Endothelial cell of umbilical vein (primary cell): ENCODE results near the gene ZNF460. TPM values are rescaled to one million over a fixed set of nuclear protein-coding genes. Genes with fewer than 3 reads are reported as not detected.

Source experiments
- BruUV-seq: library from RNA; stranded (reverse); fragments of 400-500 nt; replicated peaks from 2 replicates; lab custom pipeline; 2021; lab: Mats Ljungman, UMichigan
- CTCF ChIA-PET: fragments of 300-600, 350-600 bp; sonication (Branson Sonifier 250); formaldehyde crosslinking; loops from one replicate; lab custom pipeline; 2021; ENCODE audit warnings: antibody characterized with exemption, inconsistent platforms; lab: Charles Lee
- POLR2A ChIA-PET: fragments of 300-600, 350-600 bp; sonication (Branson Sonifier 250); formaldehyde crosslinking; loops from one replicate; lab custom pipeline; 2021; ENCODE audit warnings: antibody characterized with exemption, inconsistent platforms; lab: Charles Lee
- DNase-seq: peaks from one replicate; pipeline ENCODE4 v3.0.0-alpha.2; 2011; ENCODE audit warnings: low read depth, low spot score
- FAIRE-seq: peaks from 2 replicates; lab custom pipeline; 2011; peaks lifted over from hg19 to GRCh38; lab: Jason Lieb, UNC
- H2AFZ ChIP-seq: 2 replicates; pipeline ENCODE4 v1.6.0; 2012; ENCODE audit warnings: low read depth, low read length, control low read depth, inconsistent platforms
- H3K27ac ChIP-seq: 2 replicates; pipeline ENCODE4 v1.5.1; 2011; ENCODE audit warnings: low read depth, mild to moderate bottlenecking, control low read depth, low read length, moderate library complexity; ENCODE audit not compliant: insufficient read depth
- H3K27me3 ChIP-seq, 2 experiments: 2 replicates each; pipeline versions ENCODE4 v1.6.0 to v1.6.1; 2011; ENCODE audit warnings: low read length in 2 of 2, mixed read lengths in 1 of 2; ENCODE audit not compliant: control insufficient read depth in 2 of 2, insufficient read depth in 2 of 2
- H3K36me3 ChIP-seq, 2 experiments: 2 replicates in 1 of 2; 3 replicates in 1 of 2; pipeline ENCODE4 v1.5.1; 2011; ENCODE audit warnings: low read length in 2 of 2, mild to moderate bottlenecking in 1 of 2, moderate library complexity in 1 of 2; ENCODE audit not compliant: control insufficient read depth in 2 of 2, insufficient read depth in 2 of 2; ENCODE audit errors: extremely low read depth in 1 of 2
- H3K4me1 ChIP-seq: 3 replicates; pipeline ENCODE4 v1.5.1; 2011; ENCODE audit warnings: mild to moderate bottlenecking, low read length; ENCODE audit not compliant: control insufficient read depth, insufficient read depth; ENCODE audit errors: extremely low read depth
- H3K4me2 ChIP-seq: 2 replicates; pipeline ENCODE4 v1.6.1; 2011; ENCODE audit warnings: low read length, control low read depth, mixed read lengths; ENCODE audit not compliant: insufficient read depth
- H3K4me3 ChIP-seq, 3 experiments: fragments of 200-600 bp in 1 of 3; sonication (generic), shearing (Covaris generic) in 1 of 3; replicated peaks in 1 of 3; 2 replicates each; pipeline ENCODE4 v1.5.1; 2011 to 2016; ENCODE audit warnings: control low read depth in 3 of 3, low read length in 3 of 3, mild to moderate bottlenecking in 2 of 3, inconsistent platforms in 1 of 3, low read depth in 1 of 3, moderate library complexity in 1 of 3; ENCODE audit not compliant: insufficient read depth in 1 of 3
- H3K79me2 ChIP-seq: 2 replicates; pipeline ENCODE4 v1.6.0; 2012; ENCODE audit warnings: low read length, inconsistent platforms; ENCODE audit not compliant: control insufficient read depth, insufficient read depth
- H3K9ac ChIP-seq: replicated peaks from 2 replicates; pipeline ENCODE3; 2011; ENCODE audit warnings: low read length, control low read depth; ENCODE audit not compliant: insufficient read depth; ENCODE audit errors: extremely low read depth
- H3K9me1 ChIP-seq: replicated peaks from 3 replicates; pipeline ENCODE4 v1.6.0; 2011; ENCODE audit warnings: mild to moderate bottlenecking, low read length; ENCODE audit not compliant: control insufficient read depth, insufficient read depth; ENCODE audit errors: extremely low read depth
- H3K9me3 ChIP-seq: replicated peaks from 2 replicates; pipeline ENCODE4 v1.5.1; 2012; ENCODE audit warnings: low read length, inconsistent platforms; ENCODE audit not compliant: control insufficient read depth, insufficient read depth
- H4K20me1 ChIP-seq: replicated peaks from 2 replicates; pipeline ENCODE3; 2011; ENCODE audit warnings: mild to moderate bottlenecking, low read length; ENCODE audit not compliant: control insufficient read depth, insufficient read depth; ENCODE audit errors: extremely low read depth
- EZH2 ChIP-seq: IDR thresholded peaks from 2 replicates; pipeline ENCODE4 v1.6.1; 2012; ENCODE audit warnings: borderline replicate concordance, low read depth, mild to moderate bottlenecking, moderate library complexity, low read length, inconsistent platforms; ENCODE audit not compliant: severe bottlenecking
- FOS ChIP-seq: IDR thresholded peaks from 2 replicates; pipeline ENCODE4 v1.6.1; 2011; ENCODE audit warnings: mild to moderate bottlenecking, low read length, moderate library complexity, borderline replicate concordance; ENCODE audit not compliant: insufficient read depth
- GATA2 ChIP-seq: IDR thresholded peaks from 2 replicates; pipeline ENCODE4 v1.7.0; 2011; ENCODE audit warnings: low read depth, mild to moderate bottlenecking, moderate library complexity, mixed read lengths, low read length; ENCODE audit not compliant: insufficient read length, insufficient read depth
- JUN ChIP-seq: IDR thresholded peaks from 2 replicates; pipeline ENCODE4 v1.6.1; 2011; ENCODE audit warnings: borderline replicate concordance, low read depth; ENCODE audit not compliant: insufficient read length, insufficient read depth
- MYC ChIP-seq: IDR thresholded peaks from one replicate; pipeline ENCODE4 v1.6.1; 2011; ENCODE audit warnings: mild to moderate bottlenecking, low read depth, low read length
- POLR2A ChIP-seq: IDR thresholded peaks from 2 replicates; pipeline ENCODE4 v1.6.1; 2012; ENCODE audit warnings: low read depth, mild to moderate bottlenecking, control low read depth, low read length
- POLR2AphosphoS5 ChIP-seq: IDR thresholded peaks from 2 replicates; pipeline ENCODE4 v1.6.1; 2012; ENCODE audit warnings: low read depth, mild to moderate bottlenecking, control low read depth, low read length, moderate library complexity; ENCODE audit not compliant: insufficient read depth
- dilution Hi-C: fragments of 300-500 bp; cut with MboI; formaldehyde crosslinking; loops from one replicate; pipeline ENCODE4 v1.15.0; 2019; ENCODE audit warnings: low sequenced_read_pairs; ENCODE audit not compliant: extremely low pct_ligation_motif_present
- intact Hi-C: fragments of 100-400 bp; cut with micrococcal nuclease; formaldehyde crosslinking; loops from one replicate; pipeline ENCODE4 v1.10.0; 2022
- polyA plus RNA-seq, 4 experiments: library from polyadenylated mRNA; depleted of rRNA in 3 of 4; stranded (reverse) in 3 of 4; unstranded in 1 of 4; fragments of >200 nt; gene quantifications; 2 replicates each; pipeline versions ENCODE4 v1.2.1 to v1.2.3, GENCODE V29; 2011 to 2012; ENCODE audit warnings: missing spikeins in 1 of 4
- total RNA-seq: library from RNA; stranded (reverse); gene quantifications from 2 replicates; pipeline ENCODE4 v1.2.3, GENCODE V29; 2021
- TF ChIP-seq, protein P1 (sequence below): IDR thresholded peaks from 2 replicates; pipeline ENCODE4 v1.6.1; 2011; ENCODE audit not compliant: insufficient read depth, insufficient read length
- TF ChIP-seq, protein P2 (sequence below), 2 donors: IDR thresholded peaks; 1 replicate in 1 of 2; 2 replicates in 1 of 2; pipeline ENCODE4 v1.5.1; 2011; ENCODE audit warnings: low read length in 2 of 2, mild to moderate bottlenecking in 2 of 2, moderate library complexity in 2 of 2, control low read depth in 1 of 2, inconsistent platforms in 1 of 2, low read depth in 1 of 2; ENCODE audit not compliant: insufficient read depth in 1 of 2; ENCODE audit errors: extremely low read depth in 1 of 2

The ZNF460 gene
- total and polyA plus RNA-seq, 2 donors (not counting 3 experiments of a cell fraction or from before 2014, with no cell fraction given) = 4.5 to 26.9 TPM

DNA sequence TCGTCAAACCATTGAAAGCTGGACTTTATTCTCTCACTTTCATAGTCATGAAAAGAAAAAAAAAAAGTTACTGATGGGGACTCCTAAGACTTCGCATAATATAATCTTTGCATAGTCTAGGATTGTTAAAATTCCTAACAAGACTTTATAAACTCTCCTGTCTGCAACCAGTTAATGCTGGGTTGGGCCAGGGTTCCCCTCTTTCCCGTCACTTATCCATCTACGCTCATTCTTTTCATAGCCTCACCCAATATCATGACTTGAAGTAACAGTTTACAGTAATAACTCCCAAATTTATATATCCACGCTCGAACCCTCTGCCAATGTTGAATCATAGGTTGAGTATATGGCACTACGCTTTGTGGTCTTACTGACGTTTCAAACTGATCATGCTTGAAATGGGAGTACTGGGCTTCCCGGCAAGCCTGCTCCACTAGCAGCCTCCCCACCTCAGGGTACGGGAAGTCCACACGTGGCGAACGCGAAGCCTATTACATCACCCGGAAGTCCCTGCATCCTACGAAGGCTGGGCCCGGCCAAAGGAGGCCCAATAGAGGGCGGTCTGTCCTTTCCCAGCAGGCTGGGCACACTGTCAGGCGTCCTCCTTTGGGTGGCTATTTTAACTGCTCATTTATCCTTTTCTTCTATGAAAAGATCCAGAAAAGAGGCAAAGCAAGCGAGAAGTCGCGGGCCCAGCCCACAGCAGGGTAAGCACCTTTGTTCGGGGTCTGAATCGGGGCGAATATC is 694 bp upstream of the ZNF460 start:
- intact Hi-C loops (loop anchor here (1.0 to 5.0 kb wide), 6 partner anchors 39 to 110 kb away; partner anchors contain the start of genes TRAPPC2B, ZNF264, ZNF304 and ZNF543), dilution Hi-C loops (no loop called here)
- H3K4me2 ChIP-seq = peak overlapping the region; percentile 74
- H3K27me3 ChIP-seq = no peaks in the 10 kb centered on the region
- POLR2A ChIA-PET = no interaction called here
- H2AFZ ChIP-seq = peak overlapping the region; percentile 72
- peak; percentile 76 for FAIRE-seq
- peak overlapping the region; percentile 90 for H3K27ac ChIP-seq
- DNase-seq = peak; percentile 93
- BruUV-seq = TSS peak; percentile 74
- peak overlapping the region; percentile 21 to 77 (median 72) for H3K4me3 ChIP-seq
- H3K36me3 ChIP-seq = peaks cover 5 to 7% of the 10 kb centered on the region in 2 experiments
- H3K9me3 ChIP-seq = no peaks in the 10 kb centered on the region
- CTCF ChIA-PET = no interaction called here
- H3K79me2 ChIP-seq = peaks cover 41% of the 10 kb centered on the region
- no peaks in the 10 kb centered on the region for H3K9me1 ChIP-seq
- TF ChIP-seq POLR2A = peak; percentile 72
- no peak for TF ChIP-seq FOS
- peak; percentile 97 for TF ChIP-seq MYC
- TF ChIP-seq POLR2AphosphoS5 = peak; percentile 26
- TF ChIP-seq JUN = peak; percentile 45
- TF ChIP-seq GATA2 = no peak
- TF ChIP-seq, protein P1, sequence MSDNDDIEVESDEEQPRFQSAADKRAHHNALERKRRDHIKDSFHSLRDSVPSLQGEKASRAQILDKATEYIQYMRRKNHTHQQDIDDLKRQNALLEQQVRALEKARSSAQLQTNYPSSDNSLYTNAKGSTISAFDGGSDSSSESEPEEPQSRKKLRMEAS = peak; percentile 90
- TF ChIP-seq EZH2 = no peak
- TF ChIP-seq, protein P2, sequence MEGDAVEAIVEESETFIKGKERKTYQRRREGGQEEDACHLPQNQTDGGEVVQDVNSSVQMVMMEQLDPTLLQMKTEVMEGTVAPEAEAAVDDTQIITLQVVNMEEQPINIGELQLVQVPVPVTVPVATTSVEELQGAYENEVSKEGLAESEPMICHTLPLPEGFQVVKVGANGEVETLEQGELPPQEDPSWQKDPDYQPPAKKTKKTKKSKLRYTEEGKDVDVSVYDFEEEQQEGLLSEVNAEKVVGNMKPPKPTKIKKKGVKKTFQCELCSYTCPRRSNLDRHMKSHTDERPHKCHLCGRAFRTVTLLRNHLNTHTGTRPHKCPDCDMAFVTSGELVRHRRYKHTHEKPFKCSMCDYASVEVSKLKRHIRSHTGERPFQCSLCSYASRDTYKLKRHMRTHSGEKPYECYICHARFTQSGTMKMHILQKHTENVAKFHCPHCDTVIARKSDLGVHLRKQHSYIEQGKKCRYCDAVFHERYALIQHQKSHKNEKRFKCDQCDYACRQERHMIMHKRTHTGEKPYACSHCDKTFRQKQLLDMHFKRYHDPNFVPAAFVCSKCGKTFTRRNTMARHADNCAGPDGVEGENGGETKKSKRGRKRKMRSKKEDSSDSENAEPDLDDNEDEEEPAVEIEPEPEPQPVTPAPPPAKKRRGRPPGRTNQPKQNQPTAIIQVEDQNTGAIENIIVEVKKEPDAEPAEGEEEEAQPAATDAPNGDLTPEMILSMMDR (IDR thresholded peaks at IDR 0.05; ENCODE audit: extremely low read depth in 1 of 2, insufficient read depth in 1 of 2, low read depth in 1 of 2, low read length in 2 of 2) = peak in 1 of 2 donors; percentile 26
- H3K9ac ChIP-seq = peak overlapping the region; percentile 96
- H3K4me1 ChIP-seq = peaks cover 20% of the 10 kb centered on the region
- H4K20me1 ChIP-seq = peaks cover 2% of the 10 kb centered on the region
